Right lobe of liver (tissue), 6 donors: ENCODE results near the gene PPP1CA. TPM values are rescaled to one million over a fixed set of nuclear protein-coding genes. Genes with fewer than 3 reads are reported as not detected.

Experiments
- ATAC-seq, 4 donors: fragments of 200-7000 bp; cut with Tn5 transposase; one replicate each; pipeline ENCODE4 v1.9.1; 2020; ENCODE audit warnings: mild to moderate bottlenecking in 4 of 4, moderate library complexity in 4 of 4
- DNase-seq, 3 donors: peaks; one replicate each; pipeline ENCODE4 v3.0.0-alpha.2; 2020
- H3K27ac ChIP-seq, 3 donors: fragments of 200-600 bp; one replicate each; pipeline ENCODE4 v1.8.0; 2022
- H3K27me3 ChIP-seq, 2 donors: fragments of 200-600 bp; one replicate each; pipeline ENCODE4 v1.8.0; 2022
- H3K36me3 ChIP-seq, 4 donors: fragments of 200-600 bp; sonication (generic) in 1 of 4; one replicate each; pipeline versions ENCODE4 v1.5.1 to v1.8.0; 2017 to 2022; ENCODE audit warnings: control low read depth in 1 of 4
- H3K4me1 ChIP-seq, 4 donors: fragments of 200-600 bp; sonication (generic) in 1 of 4; one replicate each; pipeline versions ENCODE4 v1.5.1 to v1.8.0; 2017 to 2022; ENCODE audit warnings: control low read depth in 1 of 4
- H3K4me3 ChIP-seq, 3 donors: fragments of 200-600 bp; one replicate each; pipeline ENCODE4 v1.8.0; 2022
- H3K9me3 ChIP-seq, 4 donors: fragments of 200-600 bp; sonication (generic) in 1 of 4; one replicate each; pipeline versions ENCODE4 v1.5.1 to v1.8.0; 2017 to 2022; ENCODE audit warnings: control low read depth in 1 of 4
- POLR2A ChIP-seq: fragments of 450-650 bp; IDR thresholded peaks from one replicate; pipeline ENCODE4 v1.6.1; 2017; ENCODE audit warnings: antibody characterized with exemption, mild to moderate bottlenecking
- WGBS: methylation state at CpG from one replicate; pipeline ENCODE4 v1.1.6; 2018; ENCODE audit warnings: low coverage, low lambda C conversion rate; ENCODE audit not compliant: insufficient coverage; ENCODE audit errors: missing lambda C conversion rate; 5-methylcytosine and 5-hydroxymethylcytosine counted together
- intact Hi-C, 2 donors: fragments of 100-400 bp; cut with DNase I; formaldehyde crosslinking; loops; one replicate each; pipeline versions ENCODE4 v1.11.2 to v1.14.1; 2022
- total RNA-seq, 6 experiments: library from RNA; depleted of rRNA in 2 of 6; stranded (reverse); fragments of >200 nt in 2 of 6; fragmentation: NEBNext Ultra II Directional in 3 of 6; extraction: Animal tissue kit (Norgen Biotek cat#: 25700) in 3 of 6; gene quantifications; one replicate each; pipeline versions ENCODE4 v1.1.0 to v1.2.4, GENCODE V29; 2016 to 2023
- TF ChIP-seq, protein P1 (sequence below), 4 donors: fragments of 200-600 bp in 3 of 4; fragments of 450-650 bp in 1 of 4; IDR thresholded peaks; one replicate each; pipeline versions ENCODE4 v1.5.1 to v1.8.0; 2016 to 2022; ENCODE audit warnings: antibody characterized with exemption in 4 of 4, mild to moderate bottlenecking in 2 of 4
- donor health status: DM: no; HTN: yes; CAD: no.
- donor health status: DM: no; HTN: no; CAD: no.
- donor health status: DM: no; HTN: no; CAD: no.
- donor health status: DM: no; HTN: yes; CAD: no.
- donor health status: DM: no; HTN: yes; CAD: no.

The PPP1CA gene
- total RNA-seq, 6 experiments from 2014 or later = 64.2 to 102 (median 71.1) TPM

DNA sequence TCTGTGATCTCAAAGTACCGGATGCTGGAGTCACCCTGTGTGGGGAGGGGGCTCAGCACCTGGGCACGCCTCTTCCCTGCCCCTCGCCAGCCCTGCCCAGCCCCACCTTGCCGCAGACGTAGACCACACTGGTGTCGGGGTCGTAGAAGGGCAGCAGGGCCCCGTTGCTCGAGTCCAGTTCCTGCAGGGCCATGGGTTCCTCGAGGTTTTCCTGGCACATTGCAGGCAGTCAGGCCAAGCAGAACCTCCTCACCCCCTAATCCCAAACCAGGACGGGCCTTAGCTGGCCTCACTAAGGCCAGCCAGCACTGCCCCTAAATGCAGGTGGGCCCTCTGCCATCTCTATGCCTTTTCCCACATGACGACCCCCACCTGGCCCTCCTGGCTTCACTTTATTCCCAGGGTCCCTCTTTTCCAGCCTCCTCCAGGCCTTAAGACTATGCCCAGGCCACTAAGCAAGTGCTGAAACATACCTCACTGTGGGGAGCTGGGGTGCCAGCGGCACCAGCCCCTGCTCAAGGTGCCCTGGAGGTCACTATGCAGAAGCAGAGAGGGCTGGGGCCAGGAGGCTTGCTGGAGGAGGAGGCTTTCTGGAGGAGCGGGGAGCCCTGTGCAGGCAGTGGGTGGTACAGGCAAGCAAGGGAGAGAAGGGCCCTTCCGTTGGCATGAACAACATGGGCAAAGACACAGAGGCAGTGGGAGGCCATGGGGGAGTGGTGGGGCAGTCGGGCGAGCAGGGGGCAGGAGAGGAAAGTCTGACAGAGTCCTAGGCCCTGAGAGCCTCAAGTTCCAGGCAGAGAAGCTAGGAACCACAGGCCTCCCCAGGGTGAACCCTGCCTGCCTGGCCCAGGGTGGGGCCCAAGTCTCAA is 38.8 kb upstream of the PPP1CA start:
- Histone ChIP-seq H3K27ac (no peak overlapping the region), H3K9me3 (no peaks in the 10 kb centered on the region), H3K27me3 (no peaks in the 10 kb centered on the region), H3K36me3 (peaks cover 0 to 12% (median 0%) of the 10 kb centered on the region in 4 donors), H3K4me3 (no peak overlapping the region), H3K4me1 (peaks cover 0 to 15% (median 0%) of the 10 kb centered on the region in 4 donors)
- TF ChIP-seq, protein P1, sequence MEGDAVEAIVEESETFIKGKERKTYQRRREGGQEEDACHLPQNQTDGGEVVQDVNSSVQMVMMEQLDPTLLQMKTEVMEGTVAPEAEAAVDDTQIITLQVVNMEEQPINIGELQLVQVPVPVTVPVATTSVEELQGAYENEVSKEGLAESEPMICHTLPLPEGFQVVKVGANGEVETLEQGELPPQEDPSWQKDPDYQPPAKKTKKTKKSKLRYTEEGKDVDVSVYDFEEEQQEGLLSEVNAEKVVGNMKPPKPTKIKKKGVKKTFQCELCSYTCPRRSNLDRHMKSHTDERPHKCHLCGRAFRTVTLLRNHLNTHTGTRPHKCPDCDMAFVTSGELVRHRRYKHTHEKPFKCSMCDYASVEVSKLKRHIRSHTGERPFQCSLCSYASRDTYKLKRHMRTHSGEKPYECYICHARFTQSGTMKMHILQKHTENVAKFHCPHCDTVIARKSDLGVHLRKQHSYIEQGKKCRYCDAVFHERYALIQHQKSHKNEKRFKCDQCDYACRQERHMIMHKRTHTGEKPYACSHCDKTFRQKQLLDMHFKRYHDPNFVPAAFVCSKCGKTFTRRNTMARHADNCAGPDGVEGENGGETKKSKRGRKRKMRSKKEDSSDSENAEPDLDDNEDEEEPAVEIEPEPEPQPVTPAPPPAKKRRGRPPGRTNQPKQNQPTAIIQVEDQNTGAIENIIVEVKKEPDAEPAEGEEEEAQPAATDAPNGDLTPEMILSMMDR (IDR thresholded peaks at IDR 0.05) = no peak
- no peak for TF ChIP-seq POLR2A
- ATAC-seq (no peak), DNase-seq (peak in 1 of 3 donors; percentile 35)
- intact Hi-C loops = no loop called here
- 45% methylated on average over 5 of the region's 17 CpGs for WGBS

DNA sequence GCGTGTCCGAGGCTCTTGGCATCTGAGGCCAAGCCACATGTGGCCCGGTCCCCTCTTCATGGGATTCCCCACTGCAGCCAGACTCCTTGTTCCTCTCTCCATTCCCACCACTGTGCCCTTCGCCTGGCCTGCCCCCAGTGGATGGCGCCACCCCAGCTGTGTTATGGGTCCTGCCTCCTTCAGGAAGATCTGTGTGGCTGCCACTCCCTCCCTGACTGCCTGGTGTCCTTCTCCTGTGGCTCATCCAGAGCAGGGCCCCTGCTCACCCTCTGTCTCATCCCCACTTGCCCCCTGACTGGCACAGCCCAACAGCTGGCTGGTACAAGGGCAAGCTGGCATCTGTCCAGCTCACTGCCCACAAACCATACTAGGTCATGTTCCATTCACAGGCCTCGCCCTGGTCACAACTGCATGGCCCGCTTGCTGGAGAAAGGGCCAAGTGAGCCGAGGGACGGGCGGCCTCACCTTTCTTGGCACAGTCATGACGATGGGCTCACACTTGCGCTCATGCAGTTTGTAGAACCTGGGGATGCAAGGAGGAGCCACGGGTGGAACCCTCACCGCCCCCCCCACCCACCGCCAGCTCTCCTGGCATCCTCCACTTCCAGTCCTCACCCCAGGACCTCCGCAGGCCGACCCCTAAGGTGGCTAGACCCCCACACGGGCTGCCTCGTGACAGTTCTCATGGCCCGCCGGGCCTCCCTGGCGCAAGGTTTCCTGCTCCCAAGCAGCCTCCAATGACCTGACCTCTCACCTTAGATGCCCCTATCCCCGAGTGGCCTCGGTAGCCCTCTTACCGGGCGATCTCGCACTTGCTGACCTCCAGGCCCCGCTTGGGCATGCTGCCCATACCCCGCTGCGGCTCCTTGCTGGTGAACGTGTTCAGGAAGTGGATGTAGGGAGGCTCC is 37.9 kb upstream of the PPP1CA start:
- Histone ChIP-seq H3K36me3 (peaks cover 0 to 18% (median 1%) of the 10 kb centered on the region in 4 donors), H3K4me1 (peaks cover 0 to 15% (median 0%) of the 10 kb centered on the region in 4 donors), H3K27me3 (no peaks in the 10 kb centered on the region), H3K4me3 (no peak overlapping the region), H3K9me3 (no peaks in the 10 kb centered on the region), H3K27ac (peak overlapping the region in 1 of 3 donors; percentile 8)
- peak in 1 of 3 donors; percentile 65 for DNase-seq
- intact Hi-C loops = no loop called here
- 52% methylated on average over 16 of the region's 31 CpGs for WGBS
- no peak for TF ChIP-seq POLR2A
- TF ChIP-seq, protein P1 (IDR thresholded peaks at IDR 0.05) = peak in 1 of 4 donors; percentile 9
- peak in 2 of 4 donors; percentile 4 to 5 for ATAC-seq

DNA sequence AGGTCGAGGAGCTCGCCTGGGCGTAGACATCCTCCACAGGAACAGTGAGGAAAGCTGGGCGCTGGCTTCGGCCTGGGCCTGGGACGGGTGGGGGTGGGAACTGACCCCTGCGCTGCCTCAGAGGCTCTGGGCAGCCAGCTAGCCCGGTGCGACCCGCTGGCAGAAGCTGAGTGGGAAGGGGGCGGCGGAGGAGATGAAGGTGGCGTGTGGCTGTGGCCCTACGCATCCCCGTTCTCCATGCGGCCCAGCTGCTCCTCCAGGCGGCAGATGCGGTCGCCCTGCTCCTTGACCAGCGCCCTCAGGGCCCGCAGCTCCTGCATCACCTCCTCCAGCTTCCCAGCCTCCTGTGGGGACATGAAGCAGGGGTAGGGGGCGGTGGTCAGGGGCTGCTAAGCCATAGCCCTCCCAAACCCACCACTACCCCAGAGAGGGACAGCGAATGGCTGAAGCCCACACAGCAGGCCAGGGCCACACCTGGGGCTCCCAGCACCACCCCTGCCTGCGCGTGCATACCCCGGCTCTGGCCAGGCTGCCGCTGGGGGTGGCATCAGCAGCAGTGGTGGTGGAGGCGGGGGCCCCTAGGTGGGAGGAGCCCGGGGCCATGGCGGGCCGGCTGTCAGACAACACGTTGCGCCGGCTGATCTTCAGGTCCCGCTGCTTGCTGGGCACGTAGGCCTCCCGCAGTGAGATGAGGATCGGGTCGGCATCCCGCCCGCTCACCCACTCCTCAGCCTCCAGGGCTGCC is 36.7 kb upstream of the PPP1CA start:
- intact Hi-C loops = no loop called here
- peaks cover 0 to 27% (median 4%) of the 10 kb centered on the region in 4 donors for H3K36me3 ChIP-seq
- no peak overlapping the region for H3K27ac ChIP-seq
- peak in 1 of 3 donors; percentile 61 for DNase-seq
- ATAC-seq = no peak
- H3K27me3 ChIP-seq = no peaks in the 10 kb centered on the region
- H3K9me3 ChIP-seq = no peaks in the 10 kb centered on the region
- WGBS = 63% methylated on average over 6 of the region's 41 CpGs
- peak overlapping the region in 2 of 3 donors; percentile 11 to 27 for H3K4me3 ChIP-seq
- peaks cover 0 to 7% (median 0%) of the 10 kb centered on the region in 4 donors for H3K4me1 ChIP-seq
- TF ChIP-seq, protein P1 (IDR thresholded peaks at IDR 0.05) = no peak
- TF ChIP-seq POLR2A = no peak

DNA sequence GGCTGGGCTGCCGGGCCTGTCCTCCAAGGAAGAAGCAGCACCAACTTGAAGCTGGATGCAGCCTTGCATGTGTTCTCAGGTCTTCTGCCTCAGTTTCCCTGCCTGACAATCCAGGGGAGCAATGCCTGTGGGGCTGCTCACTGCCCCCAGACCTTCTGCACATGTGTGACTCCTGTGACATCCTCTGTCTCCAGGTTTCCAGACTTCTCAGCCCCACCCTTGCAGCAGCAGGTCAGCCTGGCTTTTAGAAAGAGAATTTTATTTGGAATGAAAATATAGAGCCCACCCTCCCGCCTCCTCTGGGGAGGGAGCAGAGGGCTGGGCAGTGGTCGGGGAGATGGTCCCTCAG is 36.1 kb upstream of the PPP1CA start:
- DNase-seq (no peak), ATAC-seq (no peak)
- WGBS = 42% methylated on average over 2 of the region's 3 CpGs
- Histone ChIP-seq H3K27me3 (no peaks in the 10 kb centered on the region), H3K4me3 (peak overlapping the region in 2 of 3 donors; percentile 11 to 27), H3K36me3 (peaks cover 0 to 33% (median 8%) of the 10 kb centered on the region in 4 donors), H3K4me1 (peaks cover 0 to 7% (median 0%) of the 10 kb centered on the region in 4 donors), H3K9me3 (no peaks in the 10 kb centered on the region), H3K27ac (no peak overlapping the region)
- no peak for TF ChIP-seq POLR2A
- TF ChIP-seq, protein P1 (IDR thresholded peaks at IDR 0.05) = no peak
- intact Hi-C loops = no loop called here
